ENCODE measurements around the gene CALHM3.

The CALHM3 gene

GRCh38 chr10:103473261-103473671, 5.8 kb downstream of the CALHM3 start:
- TF ChIP-seq CTCF (IDR thresholded peaks at IDR 0.05; ENCODE audit: insufficient read depth, low read depth, low read length, missing control alignments) = no peak
- no peak overlapping the region for H3K4me3 ChIP-seq (ENCODE audit: low read depth, low read length)
- DNase-seq (ENCODE audit: low read depth) = no peak

DNA sequence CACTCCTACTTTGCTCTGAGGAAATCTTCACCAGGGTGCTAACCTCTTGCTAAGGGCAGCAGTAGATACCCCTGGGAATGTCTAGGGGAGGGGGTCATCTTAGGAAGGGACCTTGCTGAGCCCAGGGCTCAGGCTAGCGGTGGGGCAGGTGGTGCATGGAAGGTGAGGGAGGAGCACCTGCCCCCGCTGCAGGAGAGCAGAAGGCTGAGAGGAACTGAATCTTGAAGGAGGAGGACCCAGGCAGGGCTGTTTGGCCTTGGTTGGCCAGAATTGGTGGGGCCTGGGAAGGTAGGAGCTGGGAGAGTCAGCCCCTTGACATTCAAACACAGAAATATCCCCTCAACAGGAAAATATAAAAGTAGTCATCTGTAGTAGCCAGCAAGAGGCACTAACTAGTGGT, 7.0 kb downstream of the CALHM3 start:
- TF ChIP-seq CTCF (IDR thresholded peaks at IDR 0.05; ENCODE audit: insufficient read depth, low read depth, low read length, missing control alignments) = no peak
- peak overlapping the region; percentile 60 for H3K4me3 ChIP-seq (ENCODE audit: low read depth, low read length)
- DNase-seq (ENCODE audit: low read depth) = peak; percentile 88

- peak overlapping the region; percentile 60 for H3K4me3 ChIP-seq (ENCODE audit: low read depth, low read length)
- no peak for TF ChIP-seq CTCF (IDR thresholded peaks at IDR 0.05; ENCODE audit: insufficient read depth, low read depth, low read length, missing control alignments)
- peak; percentile 98 for DNase-seq (ENCODE audit: low read depth)
These were observed 8.0 kb downstream of the CALHM3 start for GRCh38 chr10:103470761-103471653.

DNA sequence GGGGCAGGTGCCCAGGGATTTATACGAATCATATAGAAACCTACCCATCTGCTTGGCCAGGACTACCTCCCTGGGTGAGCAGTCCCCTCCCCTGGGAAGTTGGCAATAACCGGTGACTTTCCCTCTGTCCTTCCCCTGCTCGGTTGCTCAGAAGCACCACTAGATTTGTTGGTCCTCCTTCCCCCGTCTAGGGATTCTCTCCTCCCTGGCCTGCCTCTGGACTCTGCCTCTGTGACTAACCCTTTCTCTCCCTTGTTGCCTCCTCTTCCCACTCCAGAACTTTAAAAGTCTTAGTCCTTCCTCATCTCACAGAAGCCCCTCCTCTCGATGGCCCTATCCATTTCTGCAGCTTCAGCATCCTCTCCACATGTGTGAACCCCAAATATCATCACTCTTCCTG, 9.8 kb downstream of the CALHM3 start:
- DNase-seq (ENCODE audit: low read depth) = peak; percentile 59

DNA sequence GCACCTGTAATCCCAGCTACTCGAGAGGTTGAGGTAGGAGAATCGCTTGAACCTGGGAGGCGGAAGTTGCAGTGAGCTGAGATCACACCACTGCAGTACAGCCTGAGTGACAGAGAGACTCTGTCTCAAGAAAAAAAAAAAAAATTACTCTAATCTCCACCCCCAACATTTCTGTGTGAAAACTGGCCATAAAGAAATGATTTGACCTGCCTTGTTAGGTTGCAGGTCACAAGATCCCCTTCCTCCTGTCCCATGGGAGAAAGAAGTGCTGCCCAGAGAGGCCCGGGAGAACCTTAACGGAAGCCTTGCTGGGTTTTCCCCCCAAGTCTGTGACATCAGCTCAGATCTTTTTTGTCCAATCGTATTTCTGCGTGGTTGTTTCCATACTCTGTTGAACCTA, 11.6 kb downstream of the CALHM3 start:
- H3K4me3 ChIP-seq (ENCODE audit: low read depth, low read length) = peak overlapping the region; percentile 62
- peak; percentile 94 for DNase-seq (ENCODE audit: low read depth)
- no peak for TF ChIP-seq CTCF (IDR thresholded peaks at IDR 0.05; ENCODE audit: insufficient read depth, low read depth, low read length, missing control alignments)

More for the DNA sequence above, 9.8 kb downstream of the CALHM3 start:
- H3K4me3 ChIP-seq (ENCODE audit: low read depth, low read length) = no peak overlapping the region
- no peak for TF ChIP-seq CTCF (IDR thresholded peaks at IDR 0.05; ENCODE audit: insufficient read depth, low read depth, low read length, missing control alignments)

GRCh38 chr10:103466734-103467133, 12.3 kb downstream of the CALHM3 start:
- peak overlapping the region; percentile 62 for H3K4me3 ChIP-seq (ENCODE audit: low read depth, low read length)
- TF ChIP-seq CTCF (IDR thresholded peaks at IDR 0.05; ENCODE audit: insufficient read depth, low read depth, low read length, missing control alignments) = no peak
- peak; percentile 54 for DNase-seq (ENCODE audit: low read depth)

Measured in GM12865 (cell line).